DMS114 treated with DMSO at 0.1 percent for 48 hours (cell line): ENCODE results near the gene PFDN1.

ENCODE experiments used
- DNase-seq: peaks from one replicate; lab custom pipeline; 2025; ENCODE audit not compliant: unreplicated experiment; lab: John Stamatoyannopoulos, UW

Gene PFDN1

GRCh38 chr5:140261403-140262171 lies 41.3 kb downstream of the PFDN1 start:
- no peak for DNase-seq

GRCh38 chr5:140260089-140260656 lies 42.7 kb downstream of the PFDN1 start:
- no peak for DNase-seq

GRCh38 chr5:140259500-140259899 lies 43.4 kb downstream of the PFDN1 start:
- DNase-seq = no peak

GRCh38 chr5:140258873-140259272 lies 44.0 kb downstream of the PFDN1 start:
- no peak for DNase-seq

GRCh38 chr5:140258016-140258415 lies 44.9 kb downstream of the PFDN1 start:
- no peak for DNase-seq

GRCh38 chr5:140256726-140257125 lies 46.2 kb downstream of the PFDN1 start:
- DNase-seq = no peak

GRCh38 chr5:140255460-140256157 lies 47.3 kb downstream of the PFDN1 start:
- DNase-seq = no peak

- DNase-seq = no peak
These were observed 48.9 kb downstream of the PFDN1 start for GRCh38 chr5:140253985-140254384.

GRCh38 chr5:140252470-140253126 lies 50.3 kb downstream of the PFDN1 start:
- DNase-seq = no peak

- no peak for DNase-seq
These were observed 51.4 kb downstream of the PFDN1 start for GRCh38 chr5:140251527-140251973.

- no peak for DNase-seq
These were observed 52.5 kb downstream of the PFDN1 start for GRCh38 chr5:140250386-140250785.

- DNase-seq = no peak
These were observed 53.4 kb downstream of the PFDN1 start for GRCh38 chr5:140249536-140249935.

GRCh38 chr5:140248414-140248813 lies 54.5 kb downstream of the PFDN1 start:
- no peak for DNase-seq

GRCh38 chr5:140246378-140247122 lies 56.4 kb downstream of the PFDN1 start:
- no peak for DNase-seq

- no peak for DNase-seq
These were observed 57.0 kb downstream of the PFDN1 start for GRCh38 chr5:140245926-140246325.

- no peak for DNase-seq
These were observed 57.6 kb downstream of the PFDN1 start for GRCh38 chr5:140245341-140245740.

GRCh38 chr5:140244525-140245025 lies 58.3 kb downstream of the PFDN1 start:
- DNase-seq = peak; percentile 75

GRCh38 chr5:140243706-140244250 lies 59.1 kb downstream of the PFDN1 start:
- no peak for DNase-seq

- DNase-seq = no peak
These were observed 59.9 kb downstream of the PFDN1 start for GRCh38 chr5:140242890-140243585.

GRCh38 chr5:140242099-140242498 lies 60.8 kb downstream of the PFDN1 start:
- no peak for DNase-seq
